Dedifferentiated amniotic fluid mesenchymal stem cell (primary cell): ENCODE data around the gene ATF2.
"Not testable (repeated sequence)": the region's sequence is repeated elsewhere in the genome, so short reads cannot be mapped to it uniquely, and the experiment has no call there.

ENCODE experiments used
- DNase-seq: peaks from one replicate; pipeline ENCODE4 v3.0.0-alpha.2; 2016; ENCODE audit errors: extremely low spot score

ATF2 gene

GRCh38 chr2:175097297-175097696, 70.7 kb downstream of the ATF2 start:
- peak; percentile 56 for DNase-seq

GRCh38 chr2:175084117-175084516, 83.9 kb downstream of the ATF2 start:
- DNase-seq, result not testable (repeated sequence)

- no peak for DNase-seq
Measured at GRCh38 chr2:175080479-175080878, 87.5 kb downstream of the ATF2 start.

GRCh38 chr2:175076272-175076671, 91.7 kb downstream of the ATF2 start:
- no peak for DNase-seq

- no peak for DNase-seq
Measured at GRCh38 chr2:175074478-175074877, 93.5 kb downstream of the ATF2 start.

GRCh38 chr2:175068534-175068933, 99.5 kb downstream of the ATF2 start:
- no peak for DNase-seq

GRCh38 chr2:175066411-175066810, 101.6 kb downstream of the ATF2 start:
- no peak for DNase-seq

GRCh38 chr2:175064797-175065196, 103.2 kb downstream of the ATF2 start:
- no peak for DNase-seq

- DNase-seq, result no peak
Measured at GRCh38 chr2:175063741-175064140, 104.3 kb downstream of the ATF2 start.

- DNase-seq, result no peak
Measured at GRCh38 chr2:175062787-175063585, 105.0 kb downstream of the ATF2 start.

GRCh38 chr2:175057078-175057685, 110.8 kb downstream of the ATF2 start:
- no peak for DNase-seq

- no peak for DNase-seq
Measured at GRCh38 chr2:175055993-175056392, 112.0 kb downstream of the ATF2 start.

GRCh38 chr2:175054340-175054739, 113.7 kb downstream of the ATF2 start:
- no peak for DNase-seq

- peak; percentile 0 for DNase-seq
Measured at GRCh38 chr2:175049661-175050060, 118.3 kb downstream of the ATF2 start.

GRCh38 chr2:175048275-175048674, 119.7 kb downstream of the ATF2 start:
- DNase-seq, result no peak

- no peak for DNase-seq
Measured at GRCh38 chr2:175039490-175039889, 128.5 kb downstream of the ATF2 start.

- no peak for DNase-seq
Measured at GRCh38 chr2:175039031-175039430, 129.0 kb downstream of the ATF2 start.

- DNase-seq, result no peak
Measured at GRCh38 chr2:175037941-175038340, 130.1 kb downstream of the ATF2 start.

GRCh38 chr2:175036582-175037018, 131.4 kb downstream of the ATF2 start:
- peak; percentile 25 for DNase-seq

- no peak for DNase-seq
Measured at GRCh38 chr2:175035806-175036205, 132.2 kb downstream of the ATF2 start.

GRCh38 chr2:175034716-175035115, 133.3 kb downstream of the ATF2 start:
- no peak for DNase-seq

GRCh38 chr2:175030380-175031271, 137.4 kb downstream of the ATF2 start:
- DNase-seq, result no peak
